Ovary (tissue), 9 donors: ENCODE data around the gene EXOC2. TPM values are rescaled to one million over a fixed set of nuclear protein-coding genes. Genes with fewer than 3 reads are reported as not detected.

Experiments
- DNase-seq, 5 donors: peaks; one replicate each; pipeline ENCODE4 v3.0.0-alpha.2; 2019 to 2020
- H3K27ac ChIP-seq, 2 donors: fragments of 200-600 bp; one replicate each; pipeline versions ENCODE4 v1.5.1 to v1.8.0; 2019 to 2022
- H3K27me3 ChIP-seq: fragments of 200-600 bp; one replicate; pipeline ENCODE4 v1.8.0; 2022
- H3K36me3 ChIP-seq: fragments of 200-600 bp; sonication (generic); one replicate; pipeline ENCODE4 v1.5.1; 2019
- H3K4me1 ChIP-seq: one replicate; pipeline ENCODE4 v1.8.1; 2013; ENCODE audit warnings: mild to moderate bottlenecking, moderate library complexity; ENCODE audit not compliant: insufficient read depth
- H3K4me3 ChIP-seq: fragments of 200-600 bp; sonication (generic); one replicate; pipeline ENCODE4 v1.5.1; 2017
- H3K9me3 ChIP-seq, 2 donors: fragments of 200-600 bp in 1 of 2; sonication (generic) in 1 of 2; one replicate each; pipeline versions ENCODE4 v1.5.1 to v1.8.1; 2013 to 2019; ENCODE audit warnings: mild to moderate bottlenecking in 1 of 2, moderate library complexity in 1 of 2
- EP300 ChIP-seq: sonication (generic); formaldehyde crosslinking; IDR thresholded peaks from one replicate; pipeline ENCODE4 v1.6.1; 2017; ENCODE audit warnings: antibody characterized with exemption
- POLR2A ChIP-seq: fragments of 450-650 bp; IDR thresholded peaks from one replicate; pipeline ENCODE4 v1.6.1; 2017; ENCODE audit warnings: antibody characterized with exemption, mild to moderate bottlenecking, moderate library complexity
- WGBS, 3 donors: extraction: QIAGEN DNeasy Blood & Tissue Kit in 1 of 3; methylation state at CpG; one replicate each; pipeline versions ENCODE4 v1.1.5 to v1.1.7; 2013 to 2017; 5-methylcytosine and 5-hydroxymethylcytosine counted together
- intact Hi-C, 4 donors: fragments of 100-400 bp; cut with DNase I; formaldehyde crosslinking; loops; one replicate each; pipeline versions ENCODE4 v1.11.0 to v1.15.1; 2022 to 2023
- polyA plus RNA-seq, 2 donors: library from polyadenylated mRNA; stranded (reverse); fragments of 200-250 nt in 1 of 2; fragments of 350-450 nt in 1 of 2; fragmentation: Illumina TruSeq in 1 of 2; extraction: RNeasy Lipid Tissue Mini Kit (QIAGEN cat#74804) in 1 of 2; gene quantifications; one replicate each; pipeline ENCODE4 v1.2.3, GENCODE V29; 2013 to 2014
- total RNA-seq, 7 donors: library from RNA; depleted of rRNA in 2 of 7; stranded (reverse); fragments of >200 nt in 2 of 7; fragmentation: NEBNext Ultra II Directional in 3 of 7; extraction: Animal tissue kit (Norgen Biotek cat#: 25700) in 3 of 7; gene quantifications; one replicate each; pipeline versions ENCODE4 v1.1.0 to v1.2.4, GENCODE V29; 2016 to 2023
- TF ChIP-seq, protein P1 (sequence below), 3 donors: fragments of 450-650 bp in 2 of 3; fragments of 200-600 bp in 1 of 3; IDR thresholded peaks; one replicate each; pipeline versions ENCODE4 v1.5.1 to v1.8.0; 2016 to 2022; ENCODE audit warnings: antibody characterized with exemption in 3 of 3, mild to moderate bottlenecking in 1 of 3
- donor health status: DM: no; HTN: no; CAD: no; lungs with moderate emphysema.
- donor health status: DM: no; HTN: no; CAD: no.
- donor health status: Bipolar disorder and iron deficiency.
- donor health status: DM: yes; HTN: yes; CAD: no.
- donor health status: DM: no; HTN: no; CAD: no.
- donor health status: DM: yes; HTN: yes; CAD: no.

Gene EXOC2
- total and polyA plus RNA-seq, 9 donors = 7.5 to 17.3 (median 14.2) TPM

- Histone ChIP-seq H3K27ac (no peak overlapping the region), H3K4me1 (no peaks in the 10 kb centered on the region), H3K27me3 (no peaks in the 10 kb centered on the region), H3K4me3 (no peak overlapping the region), H3K36me3 (no peaks in the 10 kb centered on the region), H3K9me3 (no peaks in the 10 kb centered on the region)
- 14 to 21% (median 17%) methylated on average over 1 of the region's 1 CpG for WGBS, 3 donors
- TF ChIP-seq POLR2A = no peak
- no peak for TF ChIP-seq EP300
- TF ChIP-seq, protein P1, sequence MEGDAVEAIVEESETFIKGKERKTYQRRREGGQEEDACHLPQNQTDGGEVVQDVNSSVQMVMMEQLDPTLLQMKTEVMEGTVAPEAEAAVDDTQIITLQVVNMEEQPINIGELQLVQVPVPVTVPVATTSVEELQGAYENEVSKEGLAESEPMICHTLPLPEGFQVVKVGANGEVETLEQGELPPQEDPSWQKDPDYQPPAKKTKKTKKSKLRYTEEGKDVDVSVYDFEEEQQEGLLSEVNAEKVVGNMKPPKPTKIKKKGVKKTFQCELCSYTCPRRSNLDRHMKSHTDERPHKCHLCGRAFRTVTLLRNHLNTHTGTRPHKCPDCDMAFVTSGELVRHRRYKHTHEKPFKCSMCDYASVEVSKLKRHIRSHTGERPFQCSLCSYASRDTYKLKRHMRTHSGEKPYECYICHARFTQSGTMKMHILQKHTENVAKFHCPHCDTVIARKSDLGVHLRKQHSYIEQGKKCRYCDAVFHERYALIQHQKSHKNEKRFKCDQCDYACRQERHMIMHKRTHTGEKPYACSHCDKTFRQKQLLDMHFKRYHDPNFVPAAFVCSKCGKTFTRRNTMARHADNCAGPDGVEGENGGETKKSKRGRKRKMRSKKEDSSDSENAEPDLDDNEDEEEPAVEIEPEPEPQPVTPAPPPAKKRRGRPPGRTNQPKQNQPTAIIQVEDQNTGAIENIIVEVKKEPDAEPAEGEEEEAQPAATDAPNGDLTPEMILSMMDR (IDR thresholded peaks at IDR 0.05) = no peak
- intact Hi-C loops = no loop called here
- no peak for DNase-seq
Measured at GRCh38 chr6:657743-658142, 35.2 kb downstream of the EXOC2 start.

GRCh38 chr6:656460-657252, 36.3 kb downstream of the EXOC2 start, which contains the start of gene HUS1B:
HUS1B (minus strand) TSS chr6:657100; CDS start chr6:656944, 156 bp downstream.
- intact Hi-C loops = no loop called here
- H3K27me3 ChIP-seq = no peaks in the 10 kb centered on the region
- TF ChIP-seq, protein P1 (IDR thresholded peaks at IDR 0.05) = no peak
- TF ChIP-seq POLR2A = no peak
- no peak for TF ChIP-seq EP300
- DNase-seq = no peak
- no peak within 1 kb of the TSS for H3K4me3 ChIP-seq
- H3K36me3 ChIP-seq = no peaks in the 10 kb centered on the region
- H3K4me1 ChIP-seq = no peaks in the 10 kb centered on the region
- H3K9me3 ChIP-seq = no peaks in the 10 kb centered on the region
- WGBS, 3 donors = 94 to 96% (median 96%) methylated on average over 73 of the region's 73 CpGs
- no peak within 1 kb of the TSS for H3K27ac ChIP-seq

GRCh38 chr6:654136-654535, 38.8 kb downstream of the EXOC2 start:
- TF ChIP-seq EP300 = no peak
- TF ChIP-seq, protein P1 (IDR thresholded peaks at IDR 0.05) = no peak
- TF ChIP-seq POLR2A = no peak
- Histone ChIP-seq H3K4me3 (no peak overlapping the region), H3K27me3 (no peaks in the 10 kb centered on the region), H3K27ac (no peak overlapping the region), H3K36me3 (no peaks in the 10 kb centered on the region), H3K4me1 (no peaks in the 10 kb centered on the region), H3K9me3 (no peaks in the 10 kb centered on the region)
- WGBS, 3 donors = 74 to 91% (median 75%) methylated on average over 4 of the region's 4 CpGs
- intact Hi-C loops = no loop called here
- no peak for DNase-seq

DNA sequence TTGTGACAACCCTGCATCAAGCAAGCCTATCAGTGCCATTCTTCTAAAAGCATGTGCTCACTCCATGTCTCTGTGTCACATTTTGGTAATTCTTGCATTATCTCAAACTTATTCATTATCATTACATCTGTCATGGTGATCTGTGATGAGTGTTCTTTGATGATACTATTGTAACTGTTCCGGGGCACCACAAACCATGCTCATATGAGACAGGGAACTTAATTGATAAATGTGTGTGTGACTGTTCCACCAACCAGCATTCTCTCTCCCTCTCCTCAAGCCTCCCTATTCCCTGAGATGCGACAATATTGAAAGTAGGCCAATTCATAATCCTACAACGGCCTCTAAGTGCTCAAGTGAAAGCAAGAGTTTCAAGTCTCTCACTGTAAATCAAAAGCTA, 40.1 kb downstream of the EXOC2 start:
- WGBS, 3 donors = 80 to 94% (median 93%) methylated on average over 3 of the region's 3 CpGs
- TF ChIP-seq POLR2A (no peak), EP300 (no peak)
- TF ChIP-seq, protein P1 (IDR thresholded peaks at IDR 0.05) = no peak
- H3K36me3 ChIP-seq = no peaks in the 10 kb centered on the region
- no peak overlapping the region for H3K27ac ChIP-seq
- intact Hi-C loops = no loop called here
- no peaks in the 10 kb centered on the region for H3K4me1 ChIP-seq
- no peaks in the 10 kb centered on the region for H3K9me3 ChIP-seq
- no peaks in the 10 kb centered on the region for H3K27me3 ChIP-seq
- no peak overlapping the region for H3K4me3 ChIP-seq
- no peak for DNase-seq
